Body of pancreas (tissue), 4 donors: ENCODE data around the gene SPSB2.

Experiments
- POLR2A ChIP-seq, 3 donors: fragments of 450-650 bp; IDR thresholded peaks; one replicate each; pipeline ENCODE4 v1.6.1; 2016; ENCODE audit warnings: antibody characterized with exemption in 3 of 3, mild to moderate bottlenecking in 2 of 3
- TF ChIP-seq, protein P1 (sequence below), 7 experiments: fragments of 450-650 bp in 4 of 7; fragments of 200-600 bp in 3 of 7; sonication (generic) in 3 of 7; IDR thresholded peaks; one replicate each; pipeline ENCODE4 v1.5.1; 2016 to 2019; ENCODE audit warnings: antibody characterized with exemption in 7 of 7

- TF ChIP-seq, protein P1, sequence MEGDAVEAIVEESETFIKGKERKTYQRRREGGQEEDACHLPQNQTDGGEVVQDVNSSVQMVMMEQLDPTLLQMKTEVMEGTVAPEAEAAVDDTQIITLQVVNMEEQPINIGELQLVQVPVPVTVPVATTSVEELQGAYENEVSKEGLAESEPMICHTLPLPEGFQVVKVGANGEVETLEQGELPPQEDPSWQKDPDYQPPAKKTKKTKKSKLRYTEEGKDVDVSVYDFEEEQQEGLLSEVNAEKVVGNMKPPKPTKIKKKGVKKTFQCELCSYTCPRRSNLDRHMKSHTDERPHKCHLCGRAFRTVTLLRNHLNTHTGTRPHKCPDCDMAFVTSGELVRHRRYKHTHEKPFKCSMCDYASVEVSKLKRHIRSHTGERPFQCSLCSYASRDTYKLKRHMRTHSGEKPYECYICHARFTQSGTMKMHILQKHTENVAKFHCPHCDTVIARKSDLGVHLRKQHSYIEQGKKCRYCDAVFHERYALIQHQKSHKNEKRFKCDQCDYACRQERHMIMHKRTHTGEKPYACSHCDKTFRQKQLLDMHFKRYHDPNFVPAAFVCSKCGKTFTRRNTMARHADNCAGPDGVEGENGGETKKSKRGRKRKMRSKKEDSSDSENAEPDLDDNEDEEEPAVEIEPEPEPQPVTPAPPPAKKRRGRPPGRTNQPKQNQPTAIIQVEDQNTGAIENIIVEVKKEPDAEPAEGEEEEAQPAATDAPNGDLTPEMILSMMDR (IDR thresholded peaks at IDR 0.05): peak in 1 of 7 experiments; percentile 29
- peak; percentile 27 to 75 (median 63) for TF ChIP-seq POLR2A (IDR thresholded peaks at IDR 0.05)
These were observed at the start of gene SPSB2 for GRCh38 chr12:6873094-6874014.
